ENCODE results near the gene STON1. TPM values are rescaled to one million over a fixed set of nuclear protein-coding genes. Genes with fewer than 3 reads are reported as not detected.
"Not testable (repeated sequence)": the region's sequence is repeated elsewhere in the genome, so short reads cannot be mapped to it uniquely, and the experiment has no call there.

The STON1 gene
- total RNA-seq, 2 donors from 2014 or later: 1.3 to 2.0 TPM

DNA sequence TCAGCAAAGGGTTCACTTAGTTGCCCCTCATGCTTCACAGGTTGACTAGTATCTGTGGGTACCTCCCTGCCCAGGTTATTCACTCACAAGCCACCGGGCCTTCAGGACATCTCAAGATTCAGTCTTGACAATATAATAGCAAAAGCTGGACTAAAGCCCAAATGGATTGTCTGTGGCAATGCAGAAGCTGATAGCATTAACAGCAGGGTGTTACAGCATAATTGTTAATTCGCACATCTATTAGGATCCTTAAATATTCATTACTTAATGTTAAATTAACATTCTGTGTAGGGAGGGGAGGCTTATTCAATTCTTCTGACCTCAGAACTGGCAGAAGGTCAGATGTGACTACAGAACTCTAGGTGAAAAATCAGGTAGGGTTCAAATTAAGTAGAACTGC, 67.5 kb downstream of the STON1 start:
- H3K27ac Mint-ChIP-seq: no peak overlapping the region
- H3K4me1 Mint-ChIP-seq (ENCODE audit: low read depth in 2 of 2): no peaks in the 10 kb centered on the region
- H3K27me3 Mint-ChIP-seq: peaks cover 0 to 5% of the 10 kb centered on the region in 2 donors
- no peaks in the 10 kb centered on the region for H3K9me3 Mint-ChIP-seq
- DNase-seq (ENCODE audit: low spot score) (no peak), ATAC-seq (no peak)
- no peaks in the 10 kb centered on the region for H3K36me3 Mint-ChIP-seq
- no peak overlapping the region for H3K4me3 Mint-ChIP-seq

GRCh38 chr2:48600204-48600813, 70.4 kb downstream of the STON1 start:
- H3K4me1 Mint-ChIP-seq (ENCODE audit: low read depth in 2 of 2): no peaks in the 10 kb centered on the region
- no peak overlapping the region for H3K27ac Mint-ChIP-seq
- no peaks in the 10 kb centered on the region for H3K36me3 Mint-ChIP-seq
- H3K4me3 Mint-ChIP-seq: no peak overlapping the region
- no peak for ATAC-seq
- no peaks in the 10 kb centered on the region for H3K9me3 Mint-ChIP-seq
- DNase-seq (ENCODE audit: low spot score): no peak
- H3K27me3 Mint-ChIP-seq: peaks cover 0 to 5% of the 10 kb centered on the region in 2 donors

GRCh38 chr2:48600917-48601316, 71.0 kb downstream of the STON1 start:
- no peaks in the 10 kb centered on the region for H3K36me3 Mint-ChIP-seq
- H3K27me3 Mint-ChIP-seq: peaks cover 0 to 5% of the 10 kb centered on the region in 2 donors
- ATAC-seq: no peak
- no peaks in the 10 kb centered on the region for H3K9me3 Mint-ChIP-seq
- no peak overlapping the region for H3K4me3 Mint-ChIP-seq
- no peaks in the 10 kb centered on the region for H3K4me1 Mint-ChIP-seq (ENCODE audit: low read depth in 2 of 2)
- DNase-seq (ENCODE audit: low spot score): no peak
- H3K27ac Mint-ChIP-seq: no peak overlapping the region

DNA sequence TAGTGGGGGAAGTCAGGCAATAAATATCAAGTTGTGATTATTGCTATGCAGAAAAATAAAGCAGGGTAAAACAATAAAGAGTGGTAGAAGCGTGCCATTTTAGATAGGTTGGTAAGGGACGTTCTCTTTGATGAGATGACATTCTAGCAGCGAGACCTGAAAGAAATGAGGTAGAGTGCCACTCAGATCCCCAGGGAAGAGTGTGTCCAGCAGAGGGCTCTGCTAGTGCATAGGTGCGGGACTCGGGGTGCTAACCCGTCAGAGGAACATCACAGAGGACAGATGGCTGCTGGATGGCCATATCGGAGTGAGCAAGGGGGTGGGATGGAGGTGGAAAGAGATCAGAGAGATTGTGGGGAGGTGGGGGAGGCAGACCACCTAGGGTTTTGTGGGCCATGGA, 71.4 kb downstream of the STON1 start:
- DNase-seq (ENCODE audit: low spot score): no peak
- no peak overlapping the region for H3K27ac Mint-ChIP-seq
- ATAC-seq: no peak
- H3K4me3 Mint-ChIP-seq: no peak overlapping the region
- no peaks in the 10 kb centered on the region for H3K4me1 Mint-ChIP-seq (ENCODE audit: low read depth in 2 of 2)
- no peaks in the 10 kb centered on the region for H3K9me3 Mint-ChIP-seq
- peaks cover 0 to 5% of the 10 kb centered on the region in 2 donors for H3K27me3 Mint-ChIP-seq
- H3K36me3 Mint-ChIP-seq: no peaks in the 10 kb centered on the region

DNA sequence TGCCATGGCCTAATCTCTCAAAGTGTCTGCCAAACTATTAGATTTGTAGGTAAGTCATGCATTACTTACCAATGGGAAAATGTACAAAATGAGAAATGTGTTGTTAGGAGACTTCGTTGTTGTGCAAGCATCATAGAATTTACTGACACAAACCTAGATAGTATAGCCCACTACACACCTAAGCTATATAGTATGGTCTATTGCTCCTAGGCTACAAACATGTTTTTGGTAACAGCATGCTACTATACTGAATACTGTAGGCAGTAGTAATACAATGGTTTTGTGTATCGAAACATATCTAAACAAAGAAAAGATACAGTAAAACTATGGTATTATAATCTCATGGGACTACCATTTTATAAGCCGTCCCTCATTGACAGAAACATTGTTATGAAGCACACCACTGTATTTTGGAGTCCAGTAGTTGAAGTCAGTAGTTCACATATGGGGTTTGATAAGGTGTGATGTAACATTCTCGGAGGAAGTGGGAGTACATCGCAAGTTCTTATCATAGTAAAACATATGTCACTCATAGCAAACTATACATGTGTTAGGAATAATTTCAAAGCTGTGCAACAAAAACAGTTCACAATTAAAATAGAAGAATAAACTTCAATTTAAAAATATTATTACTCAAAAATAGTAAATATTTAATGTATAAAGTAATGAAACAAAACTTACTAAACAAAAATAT, 75.7 kb downstream of the STON1 start:
- no peaks in the 10 kb centered on the region for H3K36me3 Mint-ChIP-seq
- H3K4me1 Mint-ChIP-seq (ENCODE audit: low read depth in 2 of 2): no peaks in the 10 kb centered on the region
- peaks cover 1 to 7% of the 10 kb centered on the region in 2 donors for H3K27me3 Mint-ChIP-seq
- no peak for ATAC-seq
- H3K9me3 Mint-ChIP-seq: no peaks in the 10 kb centered on the region
- no peak overlapping the region for H3K4me3 Mint-ChIP-seq
- DNase-seq (ENCODE audit: low spot score): no peak
- no peak overlapping the region for H3K27ac Mint-ChIP-seq

DNA sequence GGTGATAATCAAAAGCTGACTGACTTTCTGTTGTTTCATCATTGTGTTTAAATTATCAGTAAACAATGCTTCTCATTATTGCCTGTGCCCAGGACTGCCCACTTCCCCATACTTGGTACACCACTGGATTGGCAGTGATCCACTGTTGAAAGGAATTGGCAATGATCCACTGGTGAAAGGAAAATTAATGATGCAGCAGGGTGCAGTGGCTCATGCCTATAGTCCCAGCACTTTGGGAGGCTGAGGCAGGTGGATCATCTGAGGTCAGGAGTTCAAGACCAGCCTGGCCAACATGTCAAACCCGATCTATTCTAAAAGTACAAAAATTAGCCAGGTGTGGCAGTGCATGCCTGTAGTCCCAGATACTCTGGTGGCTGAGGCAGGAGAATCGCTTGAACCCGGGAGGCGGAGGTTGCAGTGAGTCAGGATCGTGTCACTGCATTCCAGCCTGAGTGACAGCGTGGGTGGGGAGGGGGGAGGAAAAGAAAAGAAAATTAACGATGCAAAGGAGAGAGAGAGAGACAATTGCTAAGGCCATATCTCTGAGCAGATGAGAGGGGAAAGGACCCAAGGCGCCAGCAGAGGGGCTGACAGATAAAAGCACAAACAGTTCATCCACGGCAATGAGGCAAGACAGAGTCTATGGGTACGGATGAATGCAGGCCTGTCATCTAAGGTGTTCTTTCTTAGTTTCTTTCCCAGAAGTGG, 77.5 kb downstream of the STON1 start:
- H3K36me3 Mint-ChIP-seq: no peaks in the 10 kb centered on the region
- H3K4me1 Mint-ChIP-seq (ENCODE audit: low read depth in 2 of 2): no peaks in the 10 kb centered on the region
- no peak overlapping the region for H3K27ac Mint-ChIP-seq
- H3K4me3 Mint-ChIP-seq: no peak overlapping the region
- H3K9me3 Mint-ChIP-seq: no peaks in the 10 kb centered on the region
- DNase-seq (ENCODE audit: low spot score) (no peak), ATAC-seq (no peak)
- H3K27me3 Mint-ChIP-seq: peaks cover 5 to 8% of the 10 kb centered on the region in 2 donors

DNA sequence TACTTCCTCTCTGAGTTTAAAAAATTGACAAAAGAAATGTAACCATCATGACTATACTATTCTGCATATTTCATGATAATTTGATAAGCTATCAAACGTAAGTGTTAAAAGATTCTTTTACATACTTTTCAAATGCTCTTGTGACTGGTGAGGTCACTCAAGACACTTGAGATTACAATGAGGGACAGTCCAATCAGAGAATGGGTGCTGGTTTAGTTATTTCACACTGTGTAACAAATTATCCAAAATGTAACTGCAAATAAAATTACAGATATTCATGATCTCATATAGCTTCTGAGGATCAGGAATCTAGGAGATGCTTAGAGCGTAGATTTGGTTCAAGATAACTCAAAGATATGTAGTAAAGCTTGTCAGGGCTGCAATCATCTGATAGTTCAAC, 83.3 kb downstream of the STON1 start:
- Mint-ChIP-seq H3K4me3 (no peak overlapping the region), H3K4me1 (ENCODE audit: low read depth in 2 of 2) (no peaks in the 10 kb centered on the region), H3K27ac (no peak overlapping the region), H3K9me3 (no peaks in the 10 kb centered on the region), H3K36me3 (no peaks in the 10 kb centered on the region), H3K27me3 (peaks cover 5 to 14% of the 10 kb centered on the region in 2 donors)
- ATAC-seq (no peak), DNase-seq (ENCODE audit: low spot score) (no peak)

- H3K27me3 Mint-ChIP-seq; ATAC-seq; H3K4me3 Mint-ChIP-seq; H3K27ac Mint-ChIP-seq; H3K9me3 Mint-ChIP-seq; H3K36me3 Mint-ChIP-seq; DNase-seq (ENCODE audit: low spot score); H3K4me1 Mint-ChIP-seq (ENCODE audit: low read depth in 2 of 2): not testable (repeated sequence)
These were observed 84.6 kb downstream of the STON1 start for GRCh38 chr2:48614581-48614980.

DNA sequence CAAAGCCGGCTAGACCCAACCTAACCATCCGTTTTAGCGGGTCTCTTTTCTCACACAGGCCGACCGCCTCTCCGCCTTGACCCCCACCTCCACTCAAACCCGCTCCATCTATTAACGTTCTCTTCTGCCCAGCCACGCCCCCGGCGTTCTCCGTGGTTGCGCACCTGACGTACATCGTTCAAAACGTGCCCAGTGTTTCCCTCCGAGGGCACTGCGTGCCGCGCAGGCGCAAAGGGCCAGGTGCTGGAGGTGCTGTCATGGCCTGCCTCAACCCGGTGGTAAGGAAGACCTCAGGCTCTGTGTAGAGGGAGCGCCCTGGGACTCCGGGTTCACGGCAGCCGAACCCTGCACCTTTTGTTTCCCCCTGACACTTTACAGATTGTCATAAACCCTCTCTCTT, 87.7 kb downstream of the STON1 start, which contains the start of gene GTF2A1L:
Gene GTF2A1L, plus strand, starts transcription at position 239 of the 400 bp plus-strand sequence. Its CDS starts 19 bp downstream, at position 258.
- ATAC-seq (no peak), DNase-seq (ENCODE audit: low spot score) (no peak)
- Mint-ChIP-seq H3K4me1 (ENCODE audit: low read depth in 2 of 2) (no peaks in the 10 kb centered on the region), H3K27ac (no peak within 1 kb of the TSS), H3K4me3 (no peak within 1 kb of the TSS), H3K27me3 (peaks cover 5 to 7% of the 10 kb centered on the region in 2 donors), H3K9me3 (no peaks in the 10 kb centered on the region), H3K36me3 (no peaks in the 10 kb centered on the region)

DNA sequence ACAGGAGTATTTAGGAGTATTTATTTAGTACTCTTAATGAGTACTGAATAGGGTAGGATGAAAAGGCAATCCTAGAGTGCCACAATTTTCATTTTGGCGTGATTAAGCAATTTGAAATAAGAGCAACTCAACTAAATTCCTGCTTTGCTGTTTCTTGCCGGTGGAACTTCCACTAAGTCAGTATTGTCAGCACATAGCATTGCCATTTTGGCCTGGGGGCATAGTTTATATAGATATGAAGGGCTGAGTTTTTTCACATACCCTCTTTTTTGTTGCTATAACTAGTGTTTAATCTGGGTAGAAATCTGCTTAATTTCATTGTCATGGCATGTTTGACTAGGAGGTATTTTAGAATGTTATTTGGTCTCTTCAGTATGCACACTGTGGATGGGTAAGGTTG, 89.6 kb downstream of the STON1 start:
- no peaks in the 10 kb centered on the region for H3K36me3 Mint-ChIP-seq
- ATAC-seq: no peak
- H3K4me1 Mint-ChIP-seq (ENCODE audit: low read depth in 2 of 2): no peaks in the 10 kb centered on the region
- H3K4me3 Mint-ChIP-seq: no peak overlapping the region
- no peak overlapping the region for H3K27ac Mint-ChIP-seq
- no peak for DNase-seq (ENCODE audit: low spot score)
- H3K9me3 Mint-ChIP-seq: no peaks in the 10 kb centered on the region
- H3K27me3 Mint-ChIP-seq: peaks cover 5 to 7% of the 10 kb centered on the region in 2 donors

DNA sequence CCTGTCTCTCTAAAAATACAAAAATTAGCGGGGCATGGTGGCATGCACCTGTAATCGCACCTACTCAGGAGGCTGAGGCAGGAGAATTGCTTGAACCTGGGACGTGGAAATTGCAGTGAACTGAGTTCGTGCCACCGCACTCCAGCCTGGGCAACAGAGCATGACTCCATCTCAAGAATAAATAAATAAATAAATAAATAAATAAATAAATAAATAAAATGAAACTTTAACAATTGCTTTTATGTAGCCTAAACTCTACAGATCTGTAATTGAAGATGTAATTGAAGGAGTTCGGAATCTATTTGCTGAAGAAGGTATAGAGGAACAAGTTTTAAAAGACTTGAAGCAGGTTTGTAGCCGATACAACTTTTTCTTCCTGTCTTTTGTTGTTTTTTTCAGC, 90.7 kb downstream of the STON1 start:
- Mint-ChIP-seq H3K27me3 (peaks cover 5 to 7% of the 10 kb centered on the region in 2 donors), H3K27ac (no peak overlapping the region), H3K4me3 (no peak overlapping the region), H3K9me3 (no peaks in the 10 kb centered on the region), H3K36me3 (no peaks in the 10 kb centered on the region), H3K4me1 (ENCODE audit: low read depth in 2 of 2) (no peaks in the 10 kb centered on the region)
- DNase-seq (ENCODE audit: low spot score) (no peak), ATAC-seq (no peak)

GRCh38 chr2:48622691-48623090, 92.7 kb downstream of the STON1 start:
- H3K36me3 Mint-ChIP-seq; H3K9me3 Mint-ChIP-seq; H3K27me3 Mint-ChIP-seq; H3K4me3 Mint-ChIP-seq; H3K4me1 Mint-ChIP-seq (ENCODE audit: low read depth in 2 of 2); DNase-seq (ENCODE audit: low spot score); H3K27ac Mint-ChIP-seq; ATAC-seq: not testable (repeated sequence)

DNA sequence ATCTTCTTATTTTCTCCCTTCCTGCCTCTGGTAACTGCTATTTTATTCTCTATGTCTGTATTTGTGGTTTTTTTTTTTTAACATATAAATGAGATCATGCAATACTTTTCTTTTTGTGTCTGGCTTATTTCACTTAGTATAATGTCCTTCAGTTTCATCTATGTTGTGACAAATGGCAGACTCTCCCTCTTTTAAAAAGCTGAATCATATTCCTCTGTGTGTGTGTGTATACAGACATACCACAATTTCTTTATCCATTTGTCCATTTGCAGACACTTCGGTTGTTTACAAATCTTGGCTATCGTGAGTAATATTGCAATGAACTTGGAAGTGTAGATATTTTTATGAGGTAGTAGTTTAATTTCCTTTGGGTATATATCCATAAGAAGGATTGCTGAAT, 94.7 kb downstream of the STON1 start:
- peaks cover 0 to 4% of the 10 kb centered on the region in 2 donors for H3K27me3 Mint-ChIP-seq
- H3K36me3 Mint-ChIP-seq: no peaks in the 10 kb centered on the region

GRCh38 chr2:48626047-48626446, 96.1 kb downstream of the STON1 start:
- DNase-seq (ENCODE audit: low spot score) (no peak), ATAC-seq (no peak)
- H3K4me1 Mint-ChIP-seq (ENCODE audit: low read depth in 2 of 2): no peaks in the 10 kb centered on the region
- no peak overlapping the region for H3K4me3 Mint-ChIP-seq
- H3K27me3 Mint-ChIP-seq: peaks cover 0 to 13% of the 10 kb centered on the region in 2 donors
- no peak overlapping the region for H3K27ac Mint-ChIP-seq
- peaks cover 4% of the 10 kb centered on the region for H3K9me3 Mint-ChIP-seq
- no peaks in the 10 kb centered on the region for H3K36me3 Mint-ChIP-seq

More for the DNA sequence above, 94.7 kb downstream of the STON1 start:
- H3K4me3 Mint-ChIP-seq: no peak overlapping the region
- H3K9me3 Mint-ChIP-seq: peaks cover 4% of the 10 kb centered on the region
- H3K27ac Mint-ChIP-seq: no peak overlapping the region
- ATAC-seq (no peak), DNase-seq (ENCODE audit: low spot score) (no peak)
- H3K4me1 Mint-ChIP-seq (ENCODE audit: low read depth in 2 of 2): no peaks in the 10 kb centered on the region

Measured in natural killer cell treated with Interleukin-12 subunit alpha and Interleukin-12 subunit beta and Interleukin-15 and Interleukin-18, amount 100 ng/mL, for 72 hours (primary cell).